ENCODE data around the gene CLPTM1L. TPM values are rescaled to one million over a fixed set of nuclear protein-coding genes. Genes with fewer than 3 reads are reported as not detected.

The CLPTM1L gene
- polyA plus RNA-seq (2013, experiment 1 of 2): 63.5 TPM
- 62.4 TPM for polyA plus RNA-seq (2013, experiment 2 of 2)

GRCh38 chr5:1344975-1345838 is at the start of gene CLPTM1L:
Gene CLPTM1L (minus strand): TSS chr5:1345099. CDS start chr5:1344841, 258 bp downstream.
- Histone ChIP-seq H2BK5ac (ENCODE audit: low read depth, low read length, poor library complexity, severe bottlenecking) (no peak within 1 kb of the TSS), H3K27ac (ENCODE audit: low read length, poor library complexity, severe bottlenecking) (no peak within 1 kb of the TSS), H2BK12ac (ENCODE audit: low read length in 2 of 2) (no peak within 1 kb of the TSS), H3K27me3 (ENCODE audit: control insufficient read depth in 1 of 2, insufficient read depth in 1 of 2, low read length in 2 of 2) (peaks cover 0 to under 1% of the 10 kb centered on the region in 2 experiments), H3K4ac (ENCODE audit: low read depth in 1 of 2, low read length in 2 of 2) (peak within 1 kb of the TSS; percentile 35 to 75), H3K14ac (ENCODE audit: low read length in 2 of 2) (peak within 1 kb of the TSS in 1 of 2 experiments; percentile 89), H2AFZ (ENCODE audit: low read depth, low read length) (peak within 1 kb of the TSS; percentile 96), H3K4me1 (ENCODE audit: control insufficient read depth, insufficient read depth, low read depth, low read length) (peaks cover 20% of the 10 kb centered on the region), H3K9me3 (ENCODE audit: control insufficient read depth, low read length) (no peaks in the 10 kb centered on the region), H3K36me3 (ENCODE audit: control insufficient read depth in 1 of 2, insufficient read depth in 2 of 2, low read depth in 1 of 2, low read length in 2 of 2) (peaks cover 29 to 33% of the 10 kb centered on the region in 2 experiments), H3K4me2 (ENCODE audit: low read length, poor library complexity, severe bottlenecking) (peak within 1 kb of the TSS; percentile 96), H3K9ac (ENCODE audit: low read length) (peak within 1 kb of the TSS; percentile 98), H4K8ac (ENCODE audit: low read length) (peak within 1 kb of the TSS; percentile 99), H2BK15ac (ENCODE audit: low read depth, poor library complexity, severe bottlenecking) (peak within 1 kb of the TSS; percentile 2), H3K18ac (ENCODE audit: low read depth in 1 of 2, low read length in 2 of 2) (peak within 1 kb of the TSS; percentile 61 to 86), H3K79me1 (replicated peaks; ENCODE audit: low read length, poor library complexity, severe bottlenecking) (peaks cover 40% of the 10 kb centered on the region), H2BK120ac (ENCODE audit: low read depth, low read length) (peak within 1 kb of the TSS; percentile 78), H2AK5ac (ENCODE audit: low read length, severe bottlenecking) (no peak within 1 kb of the TSS), H4K91ac (ENCODE audit: low read length) (peak within 1 kb of the TSS; percentile 87), H3K4me3 (ENCODE audit: insufficient read depth in 1 of 2, low read depth in 1 of 2, low read length in 2 of 2) (peak within 1 kb of the TSS; percentile 92 to 94), H3K23ac (ENCODE audit: low read length in 2 of 2) (peak within 1 kb of the TSS in 1 of 2 experiments; percentile 76)
- WGBS: 3% methylated on average over 62 of the region's 87 CpGs
- peak; percentile 84 for DNase-seq

GRCh38 chr5:1393571-1394501 is 48.9 kb upstream of the CLPTM1L start:
- Histone ChIP-seq H2AFZ (ENCODE audit: low read depth, low read length) (no peak overlapping the region), H3K27ac (ENCODE audit: low read length, poor library complexity, severe bottlenecking) (no peak overlapping the region), H4K8ac (ENCODE audit: low read length) (no peak overlapping the region), H2BK5ac (ENCODE audit: low read depth, low read length, poor library complexity, severe bottlenecking) (no peak overlapping the region), H3K36me3 (ENCODE audit: control insufficient read depth in 1 of 2, insufficient read depth in 2 of 2, low read depth in 1 of 2, low read length in 2 of 2) (no peaks in the 10 kb centered on the region), H3K18ac (ENCODE audit: low read depth in 1 of 2, low read length in 2 of 2) (no peak overlapping the region), H3K14ac (ENCODE audit: low read length in 2 of 2) (no peak overlapping the region), H3K4me2 (ENCODE audit: low read length, poor library complexity, severe bottlenecking) (no peak overlapping the region), H3K9ac (ENCODE audit: low read length) (no peak overlapping the region), H3K23ac (ENCODE audit: low read length in 2 of 2) (no peak overlapping the region), H2AK5ac (ENCODE audit: low read length, severe bottlenecking) (no peak overlapping the region), H4K91ac (ENCODE audit: low read length) (no peak overlapping the region), H3K4me1 (ENCODE audit: control insufficient read depth, insufficient read depth, low read depth, low read length) (no peaks in the 10 kb centered on the region), H3K4me3 (ENCODE audit: insufficient read depth in 1 of 2, low read depth in 1 of 2, low read length in 2 of 2) (no peak overlapping the region), H2BK12ac (ENCODE audit: low read length in 2 of 2) (no peak overlapping the region), H2BK120ac (ENCODE audit: low read depth, low read length) (no peak overlapping the region), H3K4ac (ENCODE audit: low read depth in 1 of 2, low read length in 2 of 2) (no peak overlapping the region), H3K27me3 (ENCODE audit: control insufficient read depth in 1 of 2, insufficient read depth in 1 of 2, low read length in 2 of 2) (peaks cover 79 to 84% of the 10 kb centered on the region in 2 experiments), H2BK15ac (ENCODE audit: low read depth, poor library complexity, severe bottlenecking) (no peak overlapping the region), H3K79me1 (replicated peaks; ENCODE audit: low read length, poor library complexity, severe bottlenecking) (no peaks in the 10 kb centered on the region), H3K9me3 (ENCODE audit: control insufficient read depth, low read length) (peaks cover 6% of the 10 kb centered on the region)
- DNase-seq: no peak
- 42% methylated on average over 36 of the region's 36 CpGs for WGBS

- H3K4ac ChIP-seq (ENCODE audit: low read depth in 1 of 2, low read length in 2 of 2): no peak overlapping the region
- H3K9me3 ChIP-seq (ENCODE audit: control insufficient read depth, low read length): peaks cover 6% of the 10 kb centered on the region
- no peak overlapping the region for H3K27ac ChIP-seq (ENCODE audit: low read length, poor library complexity, severe bottlenecking)
- no peak overlapping the region for H2AFZ ChIP-seq (ENCODE audit: low read depth, low read length)
- no peak overlapping the region for H4K8ac ChIP-seq (ENCODE audit: low read length)
- no peak overlapping the region for H3K23ac ChIP-seq (ENCODE audit: low read length in 2 of 2)
- no peaks in the 10 kb centered on the region for H3K79me1 ChIP-seq (replicated peaks; ENCODE audit: low read length, poor library complexity, severe bottlenecking)
- H2BK120ac ChIP-seq (ENCODE audit: low read depth, low read length): no peak overlapping the region
- DNase-seq: no peak
- no peak overlapping the region for H4K91ac ChIP-seq (ENCODE audit: low read length)
- H3K14ac ChIP-seq (ENCODE audit: low read length in 2 of 2): no peak overlapping the region
- H2BK12ac ChIP-seq (ENCODE audit: low read length in 2 of 2): no peak overlapping the region
- whole genome bisulfite sequencing: 76% methylated on average over 22 of the region's 22 CpGs
- no peak overlapping the region for H3K9ac ChIP-seq (ENCODE audit: low read length)
- H3K36me3 ChIP-seq (ENCODE audit: control insufficient read depth in 1 of 2, insufficient read depth in 2 of 2, low read depth in 1 of 2, low read length in 2 of 2): no peaks in the 10 kb centered on the region
- H3K18ac ChIP-seq (ENCODE audit: low read depth in 1 of 2, low read length in 2 of 2): no peak overlapping the region
- no peak overlapping the region for H3K4me2 ChIP-seq (ENCODE audit: low read length, poor library complexity, severe bottlenecking)
- no peaks in the 10 kb centered on the region for H3K4me1 ChIP-seq (ENCODE audit: control insufficient read depth, insufficient read depth, low read depth, low read length)
- no peak overlapping the region for H2BK15ac ChIP-seq (ENCODE audit: low read depth, poor library complexity, severe bottlenecking)
- H2BK5ac ChIP-seq (ENCODE audit: low read depth, low read length, poor library complexity, severe bottlenecking): no peak overlapping the region
- H3K27me3 ChIP-seq (ENCODE audit: control insufficient read depth in 1 of 2, insufficient read depth in 1 of 2, low read length in 2 of 2): peaks cover 88 to 89% of the 10 kb centered on the region in 2 experiments
- no peak overlapping the region for H3K4me3 ChIP-seq (ENCODE audit: insufficient read depth in 1 of 2, low read depth in 1 of 2, low read length in 2 of 2)
- H2AK5ac ChIP-seq (ENCODE audit: low read length, severe bottlenecking): no peak overlapping the region
These were observed 48.1 kb upstream of the CLPTM1L start for GRCh38 chr5:1392801-1393565.

All from mesenchymal stem cell (in vitro differentiated cells and primary cell).